Breast epithelium (tissue), 3 donors: ENCODE measurements around the gene PPP1R16B.

Experiments used
- POLR2A ChIP-seq: fragments of 450-650 bp; IDR thresholded peaks from one replicate; pipeline ENCODE4 v1.6.1; 2016; ENCODE audit warnings: antibody characterized with exemption, mild to moderate bottlenecking, moderate library complexity
- TF ChIP-seq, protein P1 (sequence below), 3 donors: fragments of 450-650 bp; IDR thresholded peaks; one replicate each; pipeline ENCODE4 v1.5.1; 2016 to 2017; ENCODE audit warnings: antibody characterized with exemption in 3 of 3, mild to moderate bottlenecking in 3 of 3, moderate library complexity in 3 of 3

DNA sequence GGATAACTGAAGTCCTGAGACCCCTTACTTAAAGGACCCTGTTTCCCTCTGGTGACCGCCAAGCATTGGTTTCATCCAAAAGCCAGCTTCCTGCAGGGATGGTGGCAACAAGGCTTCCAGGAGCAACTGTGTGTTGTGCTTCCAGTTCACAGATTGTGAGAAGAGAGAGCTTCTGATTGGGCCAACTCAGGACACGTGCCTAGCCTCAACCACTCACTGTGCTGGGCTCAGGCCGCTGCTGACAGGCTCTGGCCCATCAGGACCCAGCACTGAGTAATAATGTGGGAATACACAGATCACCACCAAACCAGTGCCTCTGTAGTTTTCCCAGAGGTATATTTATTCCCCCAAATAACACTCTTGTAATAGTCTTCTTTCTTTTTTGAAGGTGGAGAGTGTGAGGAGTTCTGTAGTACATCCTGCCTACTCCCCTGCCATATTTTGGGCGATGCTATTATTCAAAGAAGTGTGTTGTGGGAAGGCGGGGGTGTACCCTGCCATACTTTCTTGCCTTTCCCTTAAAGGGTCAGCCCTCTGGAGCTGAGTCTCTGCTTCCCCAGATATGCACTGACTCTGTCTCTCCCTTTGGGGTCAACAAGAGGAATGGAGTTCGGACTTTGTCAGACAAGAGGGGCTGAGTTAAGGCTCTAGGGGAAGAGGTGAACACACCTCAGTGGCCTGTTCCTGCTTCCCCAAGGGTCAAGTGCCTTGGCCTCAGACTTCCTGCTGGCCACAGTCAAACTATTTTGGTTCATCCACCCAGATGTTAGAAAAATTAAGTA, 23.2 kb downstream of the PPP1R16B start:
- no peak for TF ChIP-seq POLR2A
- TF ChIP-seq, protein P1, sequence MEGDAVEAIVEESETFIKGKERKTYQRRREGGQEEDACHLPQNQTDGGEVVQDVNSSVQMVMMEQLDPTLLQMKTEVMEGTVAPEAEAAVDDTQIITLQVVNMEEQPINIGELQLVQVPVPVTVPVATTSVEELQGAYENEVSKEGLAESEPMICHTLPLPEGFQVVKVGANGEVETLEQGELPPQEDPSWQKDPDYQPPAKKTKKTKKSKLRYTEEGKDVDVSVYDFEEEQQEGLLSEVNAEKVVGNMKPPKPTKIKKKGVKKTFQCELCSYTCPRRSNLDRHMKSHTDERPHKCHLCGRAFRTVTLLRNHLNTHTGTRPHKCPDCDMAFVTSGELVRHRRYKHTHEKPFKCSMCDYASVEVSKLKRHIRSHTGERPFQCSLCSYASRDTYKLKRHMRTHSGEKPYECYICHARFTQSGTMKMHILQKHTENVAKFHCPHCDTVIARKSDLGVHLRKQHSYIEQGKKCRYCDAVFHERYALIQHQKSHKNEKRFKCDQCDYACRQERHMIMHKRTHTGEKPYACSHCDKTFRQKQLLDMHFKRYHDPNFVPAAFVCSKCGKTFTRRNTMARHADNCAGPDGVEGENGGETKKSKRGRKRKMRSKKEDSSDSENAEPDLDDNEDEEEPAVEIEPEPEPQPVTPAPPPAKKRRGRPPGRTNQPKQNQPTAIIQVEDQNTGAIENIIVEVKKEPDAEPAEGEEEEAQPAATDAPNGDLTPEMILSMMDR (IDR thresholded peaks at IDR 0.05): no peak
